ENCODE measurements around the gene SELENOM. TPM values are rescaled to one million over a fixed set of nuclear protein-coding genes. Genes with fewer than 3 reads are reported as not detected.

The SELENOM gene
- total RNA-seq, 1 donor from 2014 or later: 228 TPM

GRCh38 chr22:31103899-31104694 is 3.3 kb downstream of the SELENOM start:
- H3K27me3 Mint-ChIP-seq (ENCODE audit: low read depth): no peaks in the 10 kb centered on the region
- H3K9me3 Mint-ChIP-seq (ENCODE audit: low read depth): no peaks in the 10 kb centered on the region
- no peak for DNase-seq (ENCODE audit: low spot score)
- H3K36me3 Mint-ChIP-seq (ENCODE audit: low read depth): peaks cover 4% of the 10 kb centered on the region
- H3K27ac Mint-ChIP-seq (ENCODE audit: unreplicated experiment): no peak overlapping the region
- no peak for TF ChIP-seq CTCF (IDR thresholded peaks at IDR 0.05)
- H3K4me1 Mint-ChIP-seq (ENCODE audit: low read depth): peaks cover 44% of the 10 kb centered on the region
- H3K4me3 Mint-ChIP-seq (ENCODE audit: unreplicated experiment): no peak overlapping the region

- H3K36me3 Mint-ChIP-seq (ENCODE audit: low read depth): peaks cover 6% of the 10 kb centered on the region
- H3K27ac Mint-ChIP-seq (ENCODE audit: unreplicated experiment): peak overlapping the region; percentile 97
- no peaks in the 10 kb centered on the region for H3K9me3 Mint-ChIP-seq (ENCODE audit: low read depth)
- no peak for DNase-seq (ENCODE audit: low spot score)
- peaks cover 44% of the 10 kb centered on the region for H3K4me1 Mint-ChIP-seq (ENCODE audit: low read depth)
- TF ChIP-seq CTCF (IDR thresholded peaks at IDR 0.05): no peak
- H3K27me3 Mint-ChIP-seq (ENCODE audit: low read depth): no peaks in the 10 kb centered on the region
- no peak overlapping the region for H3K4me3 Mint-ChIP-seq (ENCODE audit: unreplicated experiment)
These were observed 4.3 kb downstream of the SELENOM start for GRCh38 chr22:31103111-31103510.

GRCh38 chr22:31102441-31103081 is 4.8 kb downstream of the SELENOM start:
- Mint-ChIP-seq H3K4me1 (ENCODE audit: low read depth) (peaks cover 39% of the 10 kb centered on the region), H3K27me3 (ENCODE audit: low read depth) (no peaks in the 10 kb centered on the region), H3K36me3 (ENCODE audit: low read depth) (peaks cover 6% of the 10 kb centered on the region), H3K4me3 (ENCODE audit: unreplicated experiment) (no peak overlapping the region), H3K9me3 (ENCODE audit: low read depth) (no peaks in the 10 kb centered on the region), H3K27ac (ENCODE audit: unreplicated experiment) (peak overlapping the region; percentile 97)
- no peak for DNase-seq (ENCODE audit: low spot score)
- TF ChIP-seq CTCF (IDR thresholded peaks at IDR 0.05): no peak

GRCh38 chr22:31100762-31101525 is 6.4 kb downstream of the SELENOM start:
- Mint-ChIP-seq H3K4me3 (ENCODE audit: unreplicated experiment) (no peak overlapping the region), H3K27me3 (ENCODE audit: low read depth) (no peaks in the 10 kb centered on the region), H3K4me1 (ENCODE audit: low read depth) (peaks cover 28% of the 10 kb centered on the region), H3K36me3 (ENCODE audit: low read depth) (peaks cover 16% of the 10 kb centered on the region), H3K27ac (ENCODE audit: unreplicated experiment) (peak overlapping the region; percentile 97), H3K9me3 (ENCODE audit: low read depth) (no peaks in the 10 kb centered on the region)
- DNase-seq (ENCODE audit: low spot score): no peak
- no peak for TF ChIP-seq CTCF (IDR thresholded peaks at IDR 0.05)

Measured in chondrocyte (in vitro differentiated cells).